Measurements from ENCODE around the gene FBXO4.
"Not testable (repeated sequence)": the region's sequence is repeated elsewhere in the genome, so short reads cannot be mapped to it uniquely, and the experiment has no call there.

FBXO4 gene

DNA sequence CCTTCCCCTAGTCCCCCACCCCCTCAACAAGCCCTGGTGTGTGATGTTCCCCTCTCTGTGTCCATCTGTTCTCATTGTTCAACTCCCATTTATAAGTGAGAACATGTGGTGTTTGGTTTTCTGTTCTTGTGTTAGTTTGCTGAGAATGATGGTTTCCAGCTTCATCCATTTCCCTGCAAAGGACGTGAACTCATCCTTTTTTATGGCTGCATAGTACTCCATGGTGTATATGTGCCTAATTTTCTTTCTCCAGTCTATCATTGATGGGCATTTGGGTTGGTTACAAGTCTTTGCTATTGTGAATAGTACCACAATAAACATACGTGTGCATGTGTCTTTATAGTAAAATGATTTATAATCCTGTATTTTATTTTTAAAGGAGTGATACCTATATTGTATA, 57.8 kb downstream of the FBXO4 start:
- DNase-seq (ENCODE audit: low read depth) = not testable (repeated sequence)

DNA sequence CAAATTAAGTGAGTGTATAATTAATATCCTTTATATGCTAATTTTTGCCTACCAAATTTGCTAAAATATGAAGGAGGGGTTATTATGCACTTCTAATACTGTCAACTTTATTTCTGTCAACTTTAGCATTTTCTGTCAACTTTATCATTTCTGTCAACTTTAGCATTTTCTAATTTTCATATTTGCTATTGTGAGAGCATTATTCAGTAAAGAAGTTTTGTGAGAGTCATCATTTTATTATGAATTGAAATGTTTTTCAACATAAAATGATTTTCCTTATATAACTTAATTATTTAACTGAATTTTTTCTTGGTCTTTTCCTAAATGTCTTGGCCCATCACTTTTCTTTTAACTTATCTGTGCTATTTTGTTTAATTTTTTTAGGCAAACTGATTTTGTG, 58.2 kb downstream of the FBXO4 start:
- DNase-seq (ENCODE audit: low read depth) = no peak

DNA sequence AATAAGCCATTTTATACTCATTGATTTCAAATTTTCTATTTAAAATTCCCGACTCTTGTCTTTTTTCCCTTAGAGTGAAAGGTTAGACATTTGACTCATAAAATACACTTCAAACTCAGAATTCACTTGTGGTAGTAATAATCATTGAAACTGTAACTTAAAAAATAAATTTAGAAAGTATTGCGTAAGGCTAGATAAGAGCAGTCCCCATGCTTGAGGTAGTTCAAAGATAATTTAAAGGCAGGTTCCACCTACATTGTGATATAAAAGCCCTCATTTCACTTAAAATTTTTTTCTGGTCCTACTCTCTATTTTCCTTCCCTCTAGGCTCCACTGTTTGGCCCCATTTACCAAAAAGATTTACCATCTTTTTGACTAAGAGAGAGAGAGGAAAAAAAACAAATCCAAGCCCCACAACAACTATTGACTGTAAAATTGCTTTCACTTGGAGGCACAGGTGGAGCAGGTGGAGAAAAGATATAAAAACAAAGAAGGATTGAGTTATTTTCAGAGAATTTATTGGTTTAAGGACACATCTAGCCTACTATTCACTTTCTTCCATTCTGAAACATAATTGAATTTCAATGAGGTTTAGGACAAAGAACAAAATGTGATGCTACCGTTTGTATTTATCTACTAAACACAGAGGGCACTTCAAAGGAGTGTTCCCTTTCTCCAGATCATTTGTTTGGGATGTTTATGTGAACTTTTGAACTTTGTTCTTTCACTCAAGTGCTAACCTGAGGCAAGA, 61.0 kb downstream of the FBXO4 start:
- DNase-seq (ENCODE audit: low read depth) = no peak

All from T follicular helper cell (primary cell).